CD4-positive, CD25-positive, alpha-beta regulatory T cell (primary cell): ENCODE data around the gene ADGRB3. TPM values are rescaled to one million over a fixed set of nuclear protein-coding genes. Genes with fewer than 3 reads are reported as not detected.

Experiments used
- ATAC-seq, 2 donors: fragments of 150-1000 bp; cut with Tn5 transposase; one replicate each; pipeline ENCODE4 v1.10.0; 2021; ENCODE audit warnings: low read depth in 2 of 2, moderate number of reproducible peaks in 2 of 2, moderate library complexity in 1 of 2
- DNase-seq, 3 donors: peaks; one replicate each; pipeline versions ENCODE4 v3.0.0 to v3.0.0-alpha.2; 2012 to 2022; ENCODE audit warnings: mixed read lengths in 1 of 3
- H3K27ac ChIP-seq: one replicate; pipeline ENCODE4 v1.7.0; 2013; ENCODE audit warnings: mild to moderate bottlenecking, low read length; ENCODE audit not compliant: insufficient read depth, poor library complexity, severe bottlenecking
- H3K27me3 ChIP-seq: one replicate; pipeline ENCODE4 v1.7.0; 2013; ENCODE audit warnings: low read length; ENCODE audit not compliant: control insufficient read depth, insufficient read depth
- H3K36me3 ChIP-seq: one replicate; pipeline ENCODE4 v1.7.0; 2013; ENCODE audit warnings: mild to moderate bottlenecking, low read length, moderate library complexity; ENCODE audit not compliant: control insufficient read depth, insufficient read depth
- H3K4me1 ChIP-seq: 2 replicates; pipeline ENCODE4 v1.7.0; 2013; ENCODE audit warnings: mild to moderate bottlenecking, low read length; ENCODE audit not compliant: insufficient read depth, control insufficient read depth, poor library complexity, severe bottlenecking
- H3K4me3 ChIP-seq: one replicate; pipeline ENCODE4 v1.7.0; 2013; ENCODE audit warnings: low read depth, mild to moderate bottlenecking, low read length, moderate library complexity
- H3K9me3 ChIP-seq, 2 experiments: 1 replicate in 1 of 2; 2 replicates in 1 of 2; pipeline ENCODE4 v1.7.0; 2013; ENCODE audit warnings: low read length in 2 of 2, mild to moderate bottlenecking in 1 of 2, moderate library complexity in 1 of 2; ENCODE audit not compliant: control insufficient read depth in 2 of 2
- H3K27ac Mint-ChIP-seq, 3 donors: one replicate each; pipeline ENCODE4 v1.8.0; 2020 to 2022; ENCODE audit warnings: mild to moderate bottlenecking in 3 of 3, mixed read lengths in 3 of 3, moderate library complexity in 2 of 3
- H3K27me3 Mint-ChIP-seq: one replicate; pipeline ENCODE4 v1.8.0; 2022; ENCODE audit warnings: mild to moderate bottlenecking, mixed read lengths
- H3K36me3 Mint-ChIP-seq: one replicate; pipeline ENCODE4 v1.8.0; 2020; ENCODE audit warnings: mixed read lengths
- H3K4me1 Mint-ChIP-seq, 4 donors: one replicate each; pipeline ENCODE4 v1.8.0; 2020 to 2022; ENCODE audit warnings: mixed read lengths in 4 of 4, mild to moderate bottlenecking in 1 of 4
- H3K4me3 Mint-ChIP-seq, 4 donors: one replicate each; pipeline ENCODE4 v1.8.0; 2020 to 2022; ENCODE audit warnings: mild to moderate bottlenecking in 4 of 4, mixed read lengths in 4 of 4, moderate library complexity in 3 of 4
- H3K9me3 Mint-ChIP-seq, 7 donors: one replicate each; pipeline ENCODE4 v1.8.0; 2020 to 2022; ENCODE audit warnings: mixed read lengths in 7 of 7, mild to moderate bottlenecking in 3 of 7, moderate library complexity in 2 of 7
- polyA plus RNA-seq, 4 donors: library from polyadenylated mRNA; unstranded; fragments of 300-500 nt; fragmentation: Illumina TruSeq; gene quantifications; one replicate each; pipeline ENCODE4 v1.2.3, GENCODE V29; 2021
- total RNA-seq: library from RNA; stranded (reverse); gene quantifications from one replicate; pipeline ENCODE4 v1.2.3, GENCODE V29; 2022

The ADGRB3 gene
- total and polyA plus RNA-seq, 5 donors from 2014 or later: not detected

DNA sequence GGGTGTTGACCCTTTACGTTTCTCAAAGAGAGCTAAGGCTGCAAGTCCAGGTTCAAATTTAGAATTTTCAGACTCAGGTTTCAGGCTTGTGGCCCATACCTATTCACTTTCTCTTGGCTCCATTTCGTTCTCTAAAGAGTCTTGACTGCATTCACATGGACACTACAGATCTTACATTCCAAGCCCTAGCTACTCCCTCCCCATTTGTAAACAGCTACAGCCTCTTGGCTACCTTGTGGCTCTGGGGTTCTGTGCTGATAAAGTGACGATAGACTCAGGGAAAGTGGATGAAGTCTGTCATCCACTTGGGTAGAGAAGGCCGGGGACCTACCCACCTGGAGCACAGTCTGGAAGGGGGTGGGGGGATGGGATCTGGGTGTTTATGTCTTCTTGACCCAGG, 658.4 kb downstream of the ADGRB3 start:
- H3K9me3 ChIP-seq: no peaks in the 10 kb centered on the region
- Mint-ChIP-seq H3K27me3 (no peaks in the 10 kb centered on the region), H3K9me3 (peaks cover 0 to 6% (median 0%) of the 10 kb centered on the region in 7 donors), H3K27ac (no peak overlapping the region), H3K4me1 (no peaks in the 10 kb centered on the region), H3K4me3 (no peak overlapping the region), H3K36me3 (no peaks in the 10 kb centered on the region)
- DNase-seq: no peak
- H3K4me3 ChIP-seq: no peak overlapping the region
- no peaks in the 10 kb centered on the region for H3K27me3 ChIP-seq
- no peaks in the 10 kb centered on the region for H3K4me1 ChIP-seq
- no peaks in the 10 kb centered on the region for H3K36me3 ChIP-seq
- no peak overlapping the region for H3K27ac ChIP-seq
- no peak for ATAC-seq

- Mint-ChIP-seq H3K4me1 (no peaks in the 10 kb centered on the region), H3K27me3 (no peaks in the 10 kb centered on the region)
- no peak overlapping the region for H3K27ac ChIP-seq
These were observed 659.3 kb downstream of the ADGRB3 start for GRCh38 chr6:69294407-69294806.

GRCh38 chr6:69294862-69295261, 659.8 kb downstream of the ADGRB3 start:
- H3K4me3 Mint-ChIP-seq: no peak overlapping the region
- Histone ChIP-seq H3K4me3 (no peak overlapping the region), H3K9me3 (no peaks in the 10 kb centered on the region), H3K36me3 (no peaks in the 10 kb centered on the region), H3K4me1 (no peaks in the 10 kb centered on the region), H3K27ac (no peak overlapping the region), H3K27me3 (no peaks in the 10 kb centered on the region)
- no peaks in the 10 kb centered on the region for H3K36me3 Mint-ChIP-seq
- DNase-seq (no peak), ATAC-seq (no peak)
- H3K9me3 Mint-ChIP-seq: peaks cover 0 to 5% (median 0%) of the 10 kb centered on the region in 7 donors
- H3K4me1 Mint-ChIP-seq: no peaks in the 10 kb centered on the region
- no peaks in the 10 kb centered on the region for H3K27me3 Mint-ChIP-seq
- no peak overlapping the region for H3K27ac Mint-ChIP-seq

More at GRCh38 chr6:69294407-69294806, 659.3 kb downstream of the ADGRB3 start:
- Mint-ChIP-seq H3K4me3 (no peak overlapping the region), H3K27ac (no peak overlapping the region), H3K36me3 (no peaks in the 10 kb centered on the region), H3K9me3 (peaks cover 0 to 5% (median 0%) of the 10 kb centered on the region in 7 donors)
- Histone ChIP-seq H3K4me1 (no peaks in the 10 kb centered on the region), H3K9me3 (no peaks in the 10 kb centered on the region), H3K4me3 (no peak overlapping the region), H3K27me3 (no peaks in the 10 kb centered on the region), H3K36me3 (no peaks in the 10 kb centered on the region)
- DNase-seq (no peak), ATAC-seq (no peak)

DNA sequence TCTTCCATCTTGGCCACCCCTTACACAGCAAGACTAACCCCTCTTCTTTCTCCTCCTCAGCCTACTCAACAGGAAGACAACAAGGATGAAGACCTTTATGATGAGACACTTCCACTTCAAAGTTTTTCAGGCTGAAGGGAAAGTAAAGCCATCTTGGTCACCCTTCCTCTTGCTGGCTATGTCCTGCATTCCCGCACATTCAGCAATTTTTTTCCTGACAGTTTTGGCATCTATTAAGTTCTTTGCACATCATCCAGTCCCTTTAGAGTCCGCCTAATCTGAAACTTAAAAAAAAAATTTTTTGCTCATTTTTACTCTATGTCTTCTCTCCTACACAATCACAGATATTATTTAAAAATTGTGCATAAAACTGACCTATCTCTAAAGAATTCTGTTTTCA, 668.3 kb downstream of the ADGRB3 start:
- no peak overlapping the region for H3K4me3 ChIP-seq
- no peaks in the 10 kb centered on the region for H3K4me1 ChIP-seq
- Mint-ChIP-seq H3K9me3 (peaks cover 0 to 8% (median 4%) of the 10 kb centered on the region in 7 donors), H3K27ac (no peak overlapping the region), H3K27me3 (no peaks in the 10 kb centered on the region), H3K4me1 (no peaks in the 10 kb centered on the region), H3K36me3 (no peaks in the 10 kb centered on the region), H3K4me3 (no peak overlapping the region)
- no peaks in the 10 kb centered on the region for H3K9me3 ChIP-seq
- H3K27me3 ChIP-seq: no peaks in the 10 kb centered on the region
- H3K36me3 ChIP-seq: no peaks in the 10 kb centered on the region
- no peak for ATAC-seq
- DNase-seq: no peak
- no peak overlapping the region for H3K27ac ChIP-seq

GRCh38 chr6:69305456-69305855, 670.4 kb downstream of the ADGRB3 start:
- no peaks in the 10 kb centered on the region for H3K36me3 Mint-ChIP-seq
- no peaks in the 10 kb centered on the region for H3K9me3 ChIP-seq
- no peak for ATAC-seq
- DNase-seq: no peak
- H3K27me3 ChIP-seq: no peaks in the 10 kb centered on the region
- H3K9me3 Mint-ChIP-seq: peaks cover 0 to 18% (median 4%) of the 10 kb centered on the region in 7 donors
- no peaks in the 10 kb centered on the region for H3K4me1 Mint-ChIP-seq
- H3K27ac ChIP-seq: no peak overlapping the region
- H3K36me3 ChIP-seq: no peaks in the 10 kb centered on the region
- H3K4me3 Mint-ChIP-seq: no peak overlapping the region
- no peaks in the 10 kb centered on the region for H3K27me3 Mint-ChIP-seq
- H3K4me3 ChIP-seq: no peak overlapping the region
- H3K4me1 ChIP-seq: no peaks in the 10 kb centered on the region
- no peak overlapping the region for H3K27ac Mint-ChIP-seq

GRCh38 chr6:69308584-69308983, 673.5 kb downstream of the ADGRB3 start:
- H3K36me3 Mint-ChIP-seq: no peaks in the 10 kb centered on the region
- no peaks in the 10 kb centered on the region for H3K4me1 Mint-ChIP-seq
- H3K27ac ChIP-seq: no peak overlapping the region
- no peaks in the 10 kb centered on the region for H3K27me3 Mint-ChIP-seq
- no peak overlapping the region for H3K27ac Mint-ChIP-seq
- no peaks in the 10 kb centered on the region for H3K4me1 ChIP-seq
- H3K27me3 ChIP-seq: no peaks in the 10 kb centered on the region
- H3K36me3 ChIP-seq: no peaks in the 10 kb centered on the region
- no peak for DNase-seq
- ATAC-seq: no peak
- no peak overlapping the region for H3K4me3 Mint-ChIP-seq
- no peaks in the 10 kb centered on the region for H3K9me3 ChIP-seq
- no peak overlapping the region for H3K4me3 ChIP-seq
- H3K9me3 Mint-ChIP-seq: peaks cover 0 to 14% (median 1%) of the 10 kb centered on the region in 7 donors

GRCh38 chr6:69311888-69312287, 676.8 kb downstream of the ADGRB3 start:
- Mint-ChIP-seq H3K27me3 (no peaks in the 10 kb centered on the region), H3K27ac (no peak overlapping the region), H3K4me3 (no peak overlapping the region), H3K9me3 (peaks cover 0 to 14% (median 0%) of the 10 kb centered on the region in 7 donors), H3K36me3 (no peaks in the 10 kb centered on the region), H3K4me1 (no peaks in the 10 kb centered on the region)
- Histone ChIP-seq H3K27ac (no peak overlapping the region), H3K9me3 (no peaks in the 10 kb centered on the region), H3K27me3 (no peaks in the 10 kb centered on the region), H3K4me1 (no peaks in the 10 kb centered on the region), H3K36me3 (no peaks in the 10 kb centered on the region), H3K4me3 (no peak overlapping the region)
- ATAC-seq: no peak
- DNase-seq: no peak

GRCh38 chr6:69314001-69314400, 678.9 kb downstream of the ADGRB3 start:
- Histone ChIP-seq H3K27me3 (no peaks in the 10 kb centered on the region), H3K9me3 (no peaks in the 10 kb centered on the region), H3K36me3 (no peaks in the 10 kb centered on the region), H3K4me3 (no peak overlapping the region), H3K27ac (no peak overlapping the region), H3K4me1 (no peaks in the 10 kb centered on the region)
- ATAC-seq (no peak), DNase-seq (no peak)
- H3K4me1 Mint-ChIP-seq: no peaks in the 10 kb centered on the region
- no peaks in the 10 kb centered on the region for H3K27me3 Mint-ChIP-seq
- no peak overlapping the region for H3K27ac Mint-ChIP-seq
- H3K36me3 Mint-ChIP-seq: no peaks in the 10 kb centered on the region
- H3K9me3 Mint-ChIP-seq: peaks cover 0 to 5% (median 0%) of the 10 kb centered on the region in 7 donors
- no peak overlapping the region for H3K4me3 Mint-ChIP-seq
